NCI-H2081 (cell line): ENCODE measurements around the gene BMP10.

Source experiments
- DNase-seq, 2 experiments: peaks; one replicate each; lab custom pipeline; 2025; lab: John Stamatoyannopoulos, UW

BMP10 gene, protein sequence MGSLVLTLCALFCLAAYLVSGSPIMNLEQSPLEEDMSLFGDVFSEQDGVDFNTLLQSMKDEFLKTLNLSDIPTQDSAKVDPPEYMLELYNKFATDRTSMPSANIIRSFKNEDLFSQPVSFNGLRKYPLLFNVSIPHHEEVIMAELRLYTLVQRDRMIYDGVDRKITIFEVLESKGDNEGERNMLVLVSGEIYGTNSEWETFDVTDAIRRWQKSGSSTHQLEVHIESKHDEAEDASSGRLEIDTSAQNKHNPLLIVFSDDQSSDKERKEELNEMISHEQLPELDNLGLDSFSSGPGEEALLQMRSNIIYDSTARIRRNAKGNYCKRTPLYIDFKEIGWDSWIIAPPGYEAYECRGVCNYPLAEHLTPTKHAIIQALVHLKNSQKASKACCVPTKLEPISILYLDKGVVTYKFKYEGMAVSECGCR

DNA sequence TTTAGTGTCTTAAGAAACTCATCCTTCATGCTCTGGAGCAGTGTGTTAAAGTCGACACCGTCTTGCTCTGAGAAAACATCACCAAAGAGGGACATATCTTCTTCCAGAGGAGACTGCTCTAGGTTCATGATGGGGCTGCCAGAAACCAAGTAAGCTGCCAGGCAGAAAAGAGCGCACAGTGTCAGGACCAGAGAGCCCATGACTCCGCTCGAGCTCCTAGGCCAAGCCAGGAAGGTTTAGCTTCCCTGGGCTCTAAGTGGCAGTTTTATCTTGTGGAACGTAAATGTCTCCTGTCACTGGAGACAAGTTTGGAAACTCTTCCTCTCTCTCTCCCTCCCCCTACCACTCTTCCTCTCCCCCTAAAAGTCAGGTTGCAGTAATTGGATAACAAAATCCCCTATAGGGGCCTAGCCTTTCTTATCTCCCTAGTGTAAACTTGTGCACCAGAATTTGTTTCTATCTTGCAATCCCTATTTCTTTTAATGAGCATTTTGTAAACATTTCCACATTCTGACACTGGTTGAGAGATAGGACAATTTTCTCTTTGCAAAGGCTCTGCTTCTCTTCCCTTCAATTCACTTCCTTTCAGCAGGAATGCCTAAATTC is at the start of gene BMP10:
Gene BMP10 (minus strand): TSS at position 239 of the 606 bp plus-strand sequence. CDS start 39 bp downstream, at position 200.
- DNase-seq = no peak

DNA sequence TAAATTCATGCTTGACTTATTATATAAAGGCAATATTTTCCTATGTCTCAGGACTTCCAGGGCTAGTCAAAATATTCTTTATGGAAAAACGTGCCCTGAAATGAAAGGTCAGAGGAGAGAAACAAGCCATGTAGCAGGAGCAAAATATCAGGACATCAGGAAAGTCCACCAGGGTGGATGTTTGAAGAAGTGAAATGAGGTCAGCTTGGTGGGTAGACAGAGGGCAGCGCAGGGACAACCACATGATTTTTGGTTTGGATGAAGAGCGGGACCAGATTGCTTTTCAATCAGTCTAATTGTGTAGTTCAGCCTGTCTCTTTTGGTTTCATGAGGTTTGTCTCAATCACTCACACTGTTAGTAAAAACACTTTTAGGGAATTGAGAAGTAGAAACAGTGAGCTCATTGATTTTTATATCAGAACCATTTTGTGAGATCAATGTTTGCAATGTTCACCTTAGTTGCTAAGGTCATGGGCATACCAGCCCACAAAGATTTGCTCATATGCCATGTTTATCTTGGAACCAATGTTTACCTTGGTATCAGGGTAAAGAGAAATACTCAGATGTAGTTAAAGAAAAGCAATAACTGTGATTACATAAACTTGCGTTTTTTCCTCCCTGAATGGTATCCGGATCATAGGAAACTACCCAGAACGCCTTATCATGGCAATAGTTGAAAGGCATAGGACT is 49.4 kb upstream of the BMP10 start:
- DNase-seq = no peak

DNA sequence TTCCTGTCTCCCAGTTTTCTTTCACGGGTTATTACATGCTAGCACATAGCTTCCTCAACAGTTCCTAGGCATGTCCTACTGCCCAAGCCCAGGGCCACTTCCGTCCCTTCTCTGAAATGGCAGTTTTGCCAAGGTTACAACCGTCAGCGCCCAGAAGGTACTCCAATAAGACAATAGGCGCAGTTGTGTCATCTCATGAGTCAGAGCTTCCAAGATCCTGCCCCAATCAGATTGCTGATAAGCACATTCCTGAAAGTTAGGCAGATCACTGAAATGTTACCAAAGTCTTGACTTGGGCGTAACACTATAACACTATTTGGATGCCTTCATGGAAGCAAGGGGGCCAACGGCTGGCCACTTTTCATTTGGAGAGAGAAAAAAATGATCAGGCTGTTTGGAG is 47.3 kb upstream of the BMP10 start:
- no peak for DNase-seq

DNA sequence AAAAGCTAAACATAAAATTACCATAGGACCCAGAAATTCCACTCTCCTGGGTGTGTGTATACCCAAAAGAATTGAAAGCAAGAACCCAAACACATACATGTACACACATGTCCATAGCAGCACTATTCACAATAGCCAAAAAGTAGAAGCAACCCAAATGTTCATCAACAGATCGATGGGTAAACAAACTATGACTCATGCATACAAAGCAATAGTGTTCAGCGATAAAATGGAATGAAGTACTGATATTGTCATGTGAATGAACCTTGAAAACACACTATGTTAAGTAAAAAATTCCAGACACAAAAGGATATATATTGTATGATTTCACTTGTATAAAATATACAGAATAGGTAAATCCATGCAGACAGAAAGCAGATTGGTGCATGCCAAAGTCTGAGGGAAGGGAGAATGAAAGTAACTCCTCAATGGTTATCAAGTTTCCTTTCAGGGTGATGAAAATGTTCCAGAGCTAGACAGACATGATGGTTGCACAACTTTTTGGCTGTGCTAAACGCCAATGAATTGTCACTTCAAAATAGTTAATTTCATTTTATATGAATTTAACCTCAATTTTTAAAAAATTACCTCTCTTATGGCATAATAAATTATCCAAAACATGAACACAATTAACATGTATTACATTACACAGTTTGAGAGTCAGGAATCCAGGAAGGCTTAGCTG is 46.0 kb upstream of the BMP10 start:
- DNase-seq = no peak

DNA sequence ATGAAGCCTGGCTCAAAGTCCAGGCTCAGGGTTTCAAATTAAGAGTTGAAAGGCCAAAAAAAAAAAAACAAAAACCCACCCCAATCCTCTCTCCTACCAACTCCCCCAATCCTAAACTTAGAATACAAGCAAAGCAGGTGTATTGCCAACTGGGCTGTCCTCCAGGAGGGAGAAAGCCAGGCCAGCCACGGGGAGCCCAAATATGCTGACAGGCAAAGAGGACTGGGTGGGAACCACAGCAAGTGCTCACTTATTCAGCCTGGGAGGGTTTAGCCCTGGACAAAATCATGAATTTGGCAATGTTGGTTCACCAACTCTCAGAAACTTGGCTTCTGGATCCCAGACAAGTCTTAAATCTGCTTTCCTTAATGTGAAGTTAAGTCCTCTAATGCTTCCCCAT is 45.0 kb upstream of the BMP10 start:
- DNase-seq = no peak

DNA sequence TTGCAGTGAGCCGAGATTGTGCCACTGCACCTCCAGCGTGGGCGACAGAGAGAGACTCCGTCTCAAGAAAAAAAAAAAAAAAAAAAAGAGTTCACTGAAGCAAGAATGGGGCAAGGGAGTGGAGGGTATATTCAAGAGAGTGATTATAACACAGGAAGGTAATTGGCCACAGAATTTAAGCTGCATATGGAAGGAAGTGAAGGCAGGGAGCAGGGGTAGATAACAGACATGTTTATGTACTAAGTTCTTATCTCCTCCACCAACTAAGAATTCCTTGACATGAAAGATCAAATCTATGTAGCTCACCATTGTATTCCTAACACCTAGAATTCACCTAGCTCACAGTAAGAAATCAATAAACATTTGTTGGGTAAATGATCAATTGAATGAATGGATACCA is 44.2 kb upstream of the BMP10 start:
- no peak for DNase-seq

DNA sequence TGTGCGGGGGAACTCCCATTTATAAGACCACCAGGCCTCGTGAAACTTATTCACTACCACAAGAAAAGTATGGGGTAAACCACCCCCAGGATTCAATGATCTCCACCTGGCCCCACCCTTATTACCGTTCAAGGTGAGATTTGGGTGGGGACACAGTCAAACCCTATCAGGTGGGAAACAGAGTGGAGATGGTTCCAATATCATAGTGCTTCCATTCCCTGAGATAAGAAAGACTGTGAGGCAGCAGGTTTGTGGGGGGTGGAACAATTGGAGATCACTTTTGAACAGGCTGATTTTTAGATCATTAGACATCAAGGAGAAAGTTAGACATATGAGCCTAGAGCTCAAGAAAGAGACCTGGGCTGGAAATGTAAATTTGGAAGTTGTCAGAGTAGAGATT is 42.2 kb upstream of the BMP10 start:
- no peak for DNase-seq

DNA sequence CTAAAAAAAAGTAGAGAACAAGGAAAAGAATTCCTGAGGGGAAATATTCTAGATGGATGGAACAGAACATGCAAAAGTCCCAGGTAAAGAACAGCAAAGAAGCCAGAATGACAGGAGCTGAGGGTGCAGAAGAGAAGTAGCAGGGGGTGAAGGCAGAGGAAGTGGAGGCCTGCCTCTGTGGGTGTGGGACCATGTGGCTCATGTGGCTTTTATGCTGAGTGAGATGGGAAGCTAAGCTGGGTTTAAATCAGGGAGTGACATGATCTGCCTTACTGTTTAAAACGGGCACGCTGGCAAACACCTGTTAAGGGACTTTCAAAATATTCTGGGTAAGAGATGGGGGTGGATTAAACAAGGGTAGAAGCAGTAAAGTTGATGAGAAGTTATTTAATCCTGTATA is 41.5 kb upstream of the BMP10 start:
- DNase-seq = no peak

DNA sequence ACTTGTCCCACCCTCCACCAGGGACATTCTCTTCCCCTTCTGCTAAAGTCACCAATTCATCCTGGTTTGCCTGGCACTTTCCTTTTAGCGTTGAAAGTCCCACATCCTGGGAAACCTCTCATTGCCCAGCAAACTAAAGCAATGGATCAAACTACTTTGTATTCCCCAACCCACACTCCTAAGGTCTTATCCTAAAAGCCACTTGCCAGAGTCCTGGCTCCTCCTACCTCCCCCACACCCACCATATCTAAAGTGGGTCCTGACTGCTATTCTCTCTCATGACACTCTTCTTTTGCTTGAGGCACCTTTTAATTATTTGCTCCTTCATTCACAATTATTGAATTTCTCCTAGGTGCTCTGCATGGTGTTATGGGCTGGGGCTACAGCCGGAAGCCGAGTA is 40.9 kb upstream of the BMP10 start:
- no peak for DNase-seq

DNA sequence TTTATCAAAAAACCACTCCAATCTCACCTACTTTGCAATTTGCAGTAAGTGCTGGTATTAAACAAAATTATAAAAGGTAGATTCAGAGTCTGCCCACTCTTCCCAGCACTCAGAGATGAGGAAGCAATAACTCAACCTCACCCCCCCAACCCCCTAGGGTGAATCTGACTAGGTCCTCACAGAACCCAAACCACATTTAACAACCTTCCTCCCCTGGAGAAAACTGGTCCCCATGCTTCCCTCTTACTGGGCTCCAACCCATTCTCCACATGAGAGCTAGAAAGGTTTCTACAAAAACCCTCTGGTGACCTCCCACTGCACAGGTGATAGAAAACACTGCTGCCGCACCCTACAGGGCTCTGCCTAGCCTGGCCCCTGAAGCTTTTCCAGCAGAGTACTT is 40.5 kb upstream of the BMP10 start:
- DNase-seq = no peak

DNA sequence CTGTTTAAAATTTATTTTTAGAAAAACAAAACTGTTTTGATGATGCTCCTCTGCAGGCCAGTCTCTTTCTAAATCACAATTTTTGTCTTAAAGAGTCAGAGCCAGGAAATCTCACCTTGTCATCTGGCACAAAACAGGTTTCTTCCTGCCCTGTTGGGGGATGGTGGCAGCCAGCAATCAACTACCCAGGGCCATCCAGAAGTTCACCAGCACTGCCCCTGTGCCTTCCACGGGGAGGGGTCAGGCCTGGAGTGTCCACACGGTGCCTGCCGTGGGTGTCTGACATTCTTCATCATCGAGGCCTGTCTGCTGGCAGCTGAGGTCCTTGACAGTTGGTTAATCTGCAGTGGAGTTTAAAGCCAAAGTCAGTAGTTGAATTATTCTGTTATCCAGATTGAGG is 40.0 kb upstream of the BMP10 start:
- no peak for DNase-seq

DNA sequence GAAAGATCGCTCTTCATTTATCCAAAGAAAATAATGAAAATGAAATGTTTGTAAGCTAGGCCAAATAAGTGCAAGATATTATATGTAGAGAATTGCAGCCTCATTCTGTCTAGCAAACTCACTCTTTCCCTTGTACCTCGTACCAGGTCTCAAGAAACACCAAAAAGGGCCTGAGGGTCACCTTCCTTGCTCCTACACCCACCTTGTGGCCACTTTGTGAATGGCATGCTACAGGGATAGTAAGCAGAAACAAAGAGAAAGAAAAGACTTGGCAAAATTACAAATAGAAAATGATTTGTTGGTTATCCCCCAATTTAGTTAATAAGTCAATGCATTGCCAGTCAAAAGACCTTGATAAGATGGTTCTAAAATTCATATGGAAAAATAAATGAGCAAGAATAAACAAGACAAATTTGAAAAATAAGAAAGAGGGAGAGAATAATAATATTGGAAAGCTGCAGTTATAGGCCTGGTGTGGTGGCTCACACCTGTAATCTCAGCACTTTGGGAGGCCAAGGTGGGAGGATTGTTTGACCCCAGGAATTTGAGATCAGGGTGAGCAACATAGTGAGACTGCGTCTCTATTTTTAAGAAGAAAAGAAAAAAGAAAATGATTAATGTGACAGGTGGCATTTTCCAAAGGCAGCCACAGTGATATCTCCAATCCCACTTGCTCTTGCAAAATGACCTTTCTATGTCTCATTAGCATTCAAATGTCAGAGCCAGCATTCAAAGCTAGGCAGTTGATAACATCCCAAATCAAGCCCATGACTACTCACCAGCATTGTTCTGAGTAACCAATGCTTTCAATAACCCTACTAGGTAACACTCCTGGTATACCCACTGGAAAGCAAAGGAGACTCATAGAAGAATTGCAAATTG is 38.8 kb upstream of the BMP10 start:
- DNase-seq = peak; percentile 72 to 76

DNA sequence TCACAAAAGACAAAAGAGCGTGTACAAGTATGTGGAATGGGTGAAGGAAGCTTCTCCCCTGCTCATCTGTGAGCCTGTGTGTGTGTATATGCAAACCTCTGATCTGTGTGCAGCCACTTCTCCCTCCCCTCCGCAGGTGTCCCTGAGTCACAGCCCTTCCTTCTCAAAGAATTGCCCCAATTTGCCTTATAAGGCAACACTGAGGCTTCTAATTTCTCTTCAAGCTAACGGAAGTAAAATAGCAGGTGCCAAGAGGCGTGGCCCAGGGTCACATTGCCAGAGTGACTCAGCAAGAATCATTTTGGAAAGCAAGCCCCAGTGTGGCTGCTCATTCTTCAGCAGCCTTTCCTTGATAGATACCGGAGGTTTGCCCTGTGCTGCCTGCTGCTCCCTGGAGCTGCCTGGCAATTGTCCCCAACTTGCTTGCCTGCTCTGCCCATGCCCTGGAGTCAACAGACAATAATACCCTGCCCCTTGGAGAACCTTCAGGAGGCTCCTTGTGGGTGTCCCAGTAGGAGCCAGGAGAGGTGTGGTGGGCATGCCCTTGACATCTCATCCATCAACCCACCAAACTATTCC is 37.3 kb upstream of the BMP10 start:
- peak; percentile 66 to 83 for DNase-seq

DNA sequence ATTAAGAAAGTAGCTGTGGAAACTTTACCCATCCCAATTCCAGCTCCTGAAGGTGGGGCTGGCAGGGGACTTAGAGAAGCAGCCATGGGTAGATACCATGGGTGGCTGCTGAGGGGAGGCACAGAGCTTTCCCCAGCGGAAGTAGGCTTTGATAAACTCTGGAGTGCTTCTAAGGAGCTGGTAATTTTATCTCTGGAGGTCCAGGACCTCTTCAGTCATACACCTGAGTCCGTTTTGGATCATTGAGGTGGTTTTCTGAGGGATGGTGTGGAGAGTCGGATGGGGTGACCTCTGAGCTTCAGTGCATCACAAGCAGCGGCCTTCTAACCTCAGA is 36.7 kb upstream of the BMP10 start:
- no peak for DNase-seq

DNA sequence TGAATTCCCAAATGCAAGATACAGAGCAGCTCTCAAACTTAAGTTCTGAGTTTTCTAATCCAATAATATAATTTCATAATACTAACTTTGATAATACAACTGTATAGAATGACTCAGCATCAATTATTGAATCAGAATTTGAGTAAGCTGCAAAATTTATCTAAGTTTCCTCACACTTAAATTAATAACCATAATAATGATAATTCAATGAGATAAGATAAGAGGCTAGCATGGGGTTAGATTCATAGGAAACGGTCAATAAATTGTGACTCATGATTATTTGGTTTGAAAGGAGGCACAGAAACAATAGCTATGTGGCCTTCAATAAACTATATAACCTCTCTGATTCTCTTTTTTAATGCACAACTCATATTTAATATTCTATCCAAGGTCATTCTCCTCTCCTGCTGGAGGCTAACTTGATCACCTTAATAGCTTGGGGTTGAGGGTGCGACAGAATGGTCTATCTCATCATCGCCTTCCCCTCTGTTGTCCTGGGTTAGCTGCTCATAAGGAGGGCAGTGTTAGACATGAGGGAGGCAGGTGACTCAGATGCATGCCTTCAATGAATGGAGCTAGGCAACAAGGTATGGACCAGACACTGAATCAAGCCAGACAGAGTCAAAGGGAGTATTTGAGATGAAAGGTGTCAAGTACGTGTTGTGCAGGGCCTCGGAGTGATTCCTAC is 36.2 kb upstream of the BMP10 start:
- no peak for DNase-seq

DNA sequence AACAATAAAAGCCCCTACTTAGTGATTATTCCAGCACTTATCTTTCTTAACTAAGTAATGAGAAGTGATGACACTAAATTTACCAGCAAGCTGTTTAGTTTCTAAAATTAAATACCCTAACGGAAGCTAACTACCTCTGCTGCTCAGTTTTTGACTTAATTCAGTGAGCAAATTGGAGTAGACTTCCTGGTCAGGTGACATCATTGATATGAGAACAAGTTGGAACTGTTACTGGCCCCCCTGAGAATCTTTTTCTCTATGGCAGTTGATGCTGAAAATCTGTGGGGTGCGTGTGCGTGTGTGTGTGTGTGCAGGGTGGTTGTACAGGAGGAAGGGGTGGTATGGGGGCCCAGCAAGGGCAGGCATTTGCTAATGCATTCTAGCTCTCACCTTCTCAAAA is 35.5 kb upstream of the BMP10 start:
- DNase-seq = no peak

DNA sequence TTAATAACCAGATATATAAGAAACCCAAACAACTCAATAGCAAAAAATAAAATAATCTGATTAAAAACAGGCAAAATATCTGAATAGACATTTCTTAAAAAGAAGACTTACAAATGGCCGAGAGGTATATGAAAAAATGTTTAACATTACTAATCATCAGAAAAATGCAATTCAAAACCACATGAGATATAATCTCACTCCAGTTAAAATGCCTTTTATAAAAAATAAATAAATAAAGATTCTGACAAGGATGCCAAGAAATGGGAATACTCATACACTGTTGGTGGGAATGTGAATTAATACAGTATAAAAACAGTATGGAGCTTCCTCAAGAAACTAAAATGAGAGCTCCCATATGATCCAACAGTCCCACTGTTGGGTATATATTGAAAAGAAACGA is 33.9 kb upstream of the BMP10 start:
- DNase-seq = no peak

DNA sequence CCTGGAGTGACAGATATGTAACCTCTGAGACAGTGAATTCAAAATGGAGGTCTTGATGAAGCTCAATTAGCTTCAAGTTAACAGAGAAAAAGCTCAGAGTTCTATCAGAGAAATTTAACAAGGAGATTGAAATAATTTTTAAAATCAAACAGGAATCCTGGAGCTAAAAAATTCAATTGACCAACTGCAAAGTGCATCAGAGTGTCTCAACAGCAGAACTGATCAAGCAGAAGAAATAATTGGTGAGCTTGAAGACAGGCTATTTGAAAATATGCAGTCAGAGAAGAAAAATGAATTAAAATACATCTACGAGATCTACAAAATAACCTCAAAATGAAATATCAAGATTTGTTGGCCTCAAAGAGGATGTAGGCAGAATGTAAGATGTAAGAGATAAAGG is 30.4 kb upstream of the BMP10 start:
- no peak for DNase-seq

DNA sequence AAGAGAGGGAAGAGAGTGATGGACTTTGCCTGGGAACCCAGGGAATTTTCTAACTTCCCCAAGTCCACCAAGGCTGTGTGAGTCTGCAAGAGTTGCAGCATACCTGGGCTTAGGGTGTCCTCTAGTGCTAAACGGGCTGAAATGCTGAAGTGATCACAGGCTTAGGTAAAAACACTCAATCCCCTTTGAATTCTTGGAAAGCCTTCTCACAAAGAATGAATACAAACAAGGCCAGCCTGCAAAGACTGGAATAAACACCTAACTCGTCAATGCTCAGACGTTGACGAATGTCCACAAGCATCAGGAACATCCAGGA is 30.0 kb upstream of the BMP10 start:
- no peak for DNase-seq

DNA sequence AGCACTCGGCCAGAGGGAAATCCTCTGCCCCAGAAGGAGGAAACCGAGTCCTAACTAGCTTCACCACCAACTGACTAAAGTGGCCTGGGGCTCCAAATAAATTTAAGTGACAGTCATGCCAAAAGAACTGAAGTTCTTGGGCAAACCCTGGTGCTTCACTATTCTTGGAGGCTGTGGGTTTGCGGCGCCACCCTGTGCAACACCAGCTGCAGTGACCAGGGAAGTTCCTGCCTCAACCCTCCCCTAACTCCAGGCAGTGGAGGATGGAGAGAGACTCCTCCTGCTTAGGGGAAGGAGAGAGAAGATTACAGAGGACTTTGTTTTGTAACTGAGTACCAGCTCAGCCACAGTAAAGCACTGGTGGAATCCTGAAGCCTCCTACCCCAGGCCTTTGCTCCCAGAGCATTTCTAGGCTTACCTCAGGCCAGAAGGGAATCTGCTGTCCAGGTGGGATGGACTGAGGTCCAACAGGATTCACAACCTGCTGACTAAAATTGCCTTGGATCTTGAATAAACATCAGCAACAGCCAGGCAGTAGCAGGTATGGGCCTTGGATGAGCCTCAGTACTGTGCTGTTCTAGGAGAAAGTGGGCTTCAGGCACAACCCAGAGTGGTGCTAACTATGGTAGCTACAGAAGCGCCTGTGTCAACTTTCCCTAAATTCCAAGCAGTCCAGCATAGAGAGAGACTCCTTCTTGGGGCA is 29.4 kb upstream of the BMP10 start:
- no peak for DNase-seq
